ENCODE data around the gene PTP4A2.

The PTP4A2 gene

DNA sequence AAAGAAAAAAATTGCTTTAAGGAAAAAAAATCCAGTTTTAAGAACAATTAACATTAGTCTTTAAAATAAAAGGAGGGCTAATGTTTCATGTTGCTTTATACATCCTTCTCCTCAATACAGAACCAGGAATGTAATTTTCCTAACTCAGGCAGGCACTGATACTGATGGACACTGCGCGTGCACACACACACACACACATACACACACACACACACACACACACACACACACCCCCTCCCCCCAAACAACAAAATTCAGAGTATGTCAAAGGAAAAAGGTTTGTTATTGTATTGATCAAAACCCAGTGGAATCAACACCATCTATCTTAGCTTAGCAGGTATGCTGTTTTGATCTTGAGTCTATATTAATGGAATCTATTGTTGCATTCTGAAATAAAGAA is 31.6 kb downstream of the PTP4A2 start:
- no peak for DNase-seq (ENCODE audit: insufficient read length, low spot score)
- no peak for FAIRE-seq
- no peak for TF ChIP-seq CTCF (IDR thresholded peaks at IDR 0.05; ENCODE audit: insufficient read depth, missing control alignments)

DNA sequence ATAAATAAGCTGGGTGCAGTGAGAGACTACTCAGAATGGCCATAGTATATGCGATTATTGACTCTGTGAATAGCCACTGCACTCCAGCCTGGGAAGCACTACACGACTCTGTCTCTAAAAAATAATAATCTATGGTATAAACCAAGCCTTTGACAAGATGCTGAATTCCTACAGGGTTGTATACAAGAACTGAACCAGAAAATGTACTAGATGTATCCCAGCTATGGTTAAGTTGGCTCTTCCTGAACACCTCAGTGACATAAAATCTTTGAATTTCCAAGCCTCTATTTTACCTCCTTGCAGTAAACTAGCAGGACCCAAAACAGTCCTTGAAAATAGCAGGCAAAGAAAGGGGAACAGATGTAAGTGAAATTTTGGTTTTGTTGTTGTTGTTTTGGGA is 32.5 kb downstream of the PTP4A2 start:
- TF ChIP-seq CTCF (IDR thresholded peaks at IDR 0.05; ENCODE audit: insufficient read depth, missing control alignments), result no peak
- DNase-seq (ENCODE audit: insufficient read length, low spot score), result no peak
- no peak for FAIRE-seq

GRCh38 chr1:31905093-31905509 is 33.1 kb downstream of the PTP4A2 start:
- TF ChIP-seq CTCF (IDR thresholded peaks at IDR 0.05; ENCODE audit: insufficient read depth, missing control alignments), result no peak

GRCh38 chr1:31904339-31905092 is 33.7 kb downstream of the PTP4A2 start:
- FAIRE-seq, result no peak

More at GRCh38 chr1:31905093-31905509, 33.1 kb downstream of the PTP4A2 start:
- FAIRE-seq (no peak), DNase-seq (ENCODE audit: insufficient read length, low spot score) (no peak)

GRCh38 chr1:31902510-31902860 is 35.7 kb downstream of the PTP4A2 start:
- FAIRE-seq (no peak), DNase-seq (ENCODE audit: insufficient read length, low spot score) (no peak)
- no peak for TF ChIP-seq CTCF (IDR thresholded peaks at IDR 0.05; ENCODE audit: insufficient read depth, missing control alignments)

More at GRCh38 chr1:31904339-31905092, 33.7 kb downstream of the PTP4A2 start:
- no peak for DNase-seq (ENCODE audit: insufficient read length, low spot score)
- no peak for TF ChIP-seq CTCF (IDR thresholded peaks at IDR 0.05; ENCODE audit: insufficient read depth, missing control alignments)

GRCh38 chr1:31901838-31902509 is 36.2 kb downstream of the PTP4A2 start:
- no peak for TF ChIP-seq CTCF (IDR thresholded peaks at IDR 0.05; ENCODE audit: insufficient read depth, missing control alignments)
- FAIRE-seq, result no peak

GRCh38 chr1:31900790-31901189 is 37.4 kb downstream of the PTP4A2 start:
- TF ChIP-seq CTCF (IDR thresholded peaks at IDR 0.05; ENCODE audit: insufficient read depth, missing control alignments), result no peak
- DNase-seq (ENCODE audit: insufficient read length, low spot score), result no peak
- FAIRE-seq, result no peak

More at GRCh38 chr1:31901838-31902509, 36.2 kb downstream of the PTP4A2 start:
- DNase-seq (ENCODE audit: insufficient read length, low spot score), result no peak
